GM04504 (cell line): ENCODE data around the gene OSTF1.

ENCODE experiments used
- DNase-seq: peaks from one replicate; pipeline ENCODE4 v3.0.0-alpha.2; 2012; ENCODE audit warnings: low read depth

Gene OSTF1

GRCh38 chr9:75167281-75167680 lies 79.0 kb downstream of the OSTF1 start:
- no peak for DNase-seq

- no peak for DNase-seq
Measured at GRCh38 chr9:75168270-75169178, 80.2 kb downstream of the OSTF1 start.

GRCh38 chr9:75169623-75170022 lies 81.3 kb downstream of the OSTF1 start:
- DNase-seq, result no peak

- no peak for DNase-seq
Measured at GRCh38 chr9:75170898-75171360, 82.6 kb downstream of the OSTF1 start.

GRCh38 chr9:75175395-75175794 lies 87.1 kb downstream of the OSTF1 start:
- DNase-seq, result no peak

GRCh38 chr9:75176037-75176436 lies 87.7 kb downstream of the OSTF1 start:
- no peak for DNase-seq

GRCh38 chr9:75181750-75182149 lies 93.4 kb downstream of the OSTF1 start:
- DNase-seq, result no peak

- DNase-seq, result no peak
Measured at GRCh38 chr9:75183306-75183705, 95.0 kb downstream of the OSTF1 start.

GRCh38 chr9:75184471-75184870 lies 96.2 kb downstream of the OSTF1 start:
- DNase-seq, result no peak

- no peak for DNase-seq
Measured at GRCh38 chr9:75185585-75186170, 97.4 kb downstream of the OSTF1 start.

GRCh38 chr9:75186767-75187380 lies 98.6 kb downstream of the OSTF1 start:
- DNase-seq, result no peak

- no peak for DNase-seq
Measured at GRCh38 chr9:75188756-75189155, 100.4 kb downstream of the OSTF1 start.

GRCh38 chr9:75190762-75191161 lies 102.4 kb downstream of the OSTF1 start:
- DNase-seq, result no peak
